Activated CD4-positive, alpha-beta T cell treated with anti-CD3 and anti-CD28 coated beads for 24 hours (primary cell): ENCODE data around the gene MUC5B.
"Not testable (repeated sequence)": the region's sequence is repeated elsewhere in the genome, so short reads cannot be mapped to it uniquely, and the experiment has no call there.

ENCODE experiments used
- DNase-seq, 2 donors: peaks; one replicate each; pipeline ENCODE4 v3.0.0-alpha.2; 2020; ENCODE audit warnings: low read depth in 2 of 2

Gene MUC5B

GRCh38 chr11:1222491-1223345 is at the start of gene MUC5B:
Gene MUC5B (plus strand): TSS chr11:1223066. CDS start chr11:1223124, 58 bp downstream.
- DNase-seq, result no peak

- DNase-seq, result not testable (repeated sequence)
Measured at GRCh38 chr11:1173396-1173795, 49.5 kb upstream of the MUC5B start.

DNA sequence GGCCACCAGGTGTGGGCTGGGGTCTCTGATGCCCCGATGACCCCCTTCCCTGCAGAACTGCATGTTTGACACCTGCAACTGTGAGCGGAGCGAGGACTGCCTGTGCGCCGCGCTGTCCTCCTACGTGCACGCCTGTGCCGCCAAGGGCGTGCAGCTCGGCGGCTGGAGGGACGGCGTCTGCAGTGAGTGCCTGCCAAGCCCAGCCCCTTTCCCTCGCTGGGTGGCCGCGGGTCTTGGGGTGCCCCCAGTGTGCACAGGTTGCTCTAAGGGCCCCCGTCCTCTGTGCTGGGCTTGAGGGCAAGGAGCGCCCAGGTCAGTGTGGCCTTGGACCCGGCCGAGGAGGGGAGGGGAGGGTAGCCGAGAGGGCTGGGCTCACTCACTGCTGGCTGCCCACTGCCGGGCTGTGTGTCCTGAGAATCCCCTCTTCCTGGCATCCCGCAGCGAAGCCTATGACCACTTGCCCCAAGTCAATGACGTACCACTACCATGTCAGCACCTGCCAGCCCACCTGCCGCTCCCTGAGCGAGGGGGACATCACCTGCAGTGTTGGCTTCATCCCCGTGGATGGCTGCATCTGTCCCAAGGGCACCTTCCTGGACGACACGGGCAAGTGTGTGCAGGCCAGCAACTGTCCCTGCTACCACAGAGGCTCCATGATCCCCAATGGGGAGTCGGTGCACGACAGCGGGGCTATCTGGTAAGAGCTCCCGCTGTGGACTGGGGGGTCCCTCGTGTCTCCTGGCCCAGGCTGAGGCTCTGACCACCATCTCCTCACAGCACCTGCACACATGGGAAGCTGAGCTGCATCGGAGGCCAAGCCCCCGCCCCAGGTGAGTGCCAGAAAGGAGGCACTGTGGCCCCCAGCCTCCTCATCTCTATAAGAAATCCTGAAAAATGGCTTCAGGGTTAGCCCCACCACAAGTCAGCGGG is 48.2 kb upstream of the MUC5B start:
- no peak for DNase-seq

DNA sequence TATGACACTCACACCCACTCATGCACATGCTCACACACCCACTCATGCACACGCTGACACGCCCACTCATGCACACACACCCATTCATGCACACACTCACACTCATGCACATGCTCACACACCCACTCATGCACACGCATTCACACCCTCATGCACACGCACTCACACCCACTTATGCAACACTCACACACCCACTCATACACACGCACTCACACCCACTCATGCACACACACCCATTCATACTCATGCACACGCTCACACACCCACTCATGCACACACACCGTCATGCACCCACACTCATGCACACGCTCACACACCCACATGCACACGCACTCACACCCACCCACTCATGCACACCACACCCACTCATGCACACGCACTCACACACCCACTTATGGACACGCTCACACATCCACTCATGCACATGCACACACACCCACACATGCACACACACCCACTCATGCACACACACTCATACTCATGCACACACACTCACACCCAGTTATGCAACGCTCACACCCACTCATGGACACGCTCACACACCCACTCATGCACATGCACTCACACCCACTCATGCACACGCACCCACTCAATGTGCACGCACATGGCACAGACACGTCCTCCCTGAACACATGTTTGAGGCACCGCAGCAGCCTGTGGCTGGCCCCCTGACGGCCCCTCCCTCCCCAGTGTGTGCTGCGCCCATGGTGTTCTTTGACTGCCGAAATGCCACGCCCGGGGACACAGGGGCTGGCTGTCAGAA is 47.2 kb upstream of the MUC5B start:
- DNase-seq, result no peak

DNA sequence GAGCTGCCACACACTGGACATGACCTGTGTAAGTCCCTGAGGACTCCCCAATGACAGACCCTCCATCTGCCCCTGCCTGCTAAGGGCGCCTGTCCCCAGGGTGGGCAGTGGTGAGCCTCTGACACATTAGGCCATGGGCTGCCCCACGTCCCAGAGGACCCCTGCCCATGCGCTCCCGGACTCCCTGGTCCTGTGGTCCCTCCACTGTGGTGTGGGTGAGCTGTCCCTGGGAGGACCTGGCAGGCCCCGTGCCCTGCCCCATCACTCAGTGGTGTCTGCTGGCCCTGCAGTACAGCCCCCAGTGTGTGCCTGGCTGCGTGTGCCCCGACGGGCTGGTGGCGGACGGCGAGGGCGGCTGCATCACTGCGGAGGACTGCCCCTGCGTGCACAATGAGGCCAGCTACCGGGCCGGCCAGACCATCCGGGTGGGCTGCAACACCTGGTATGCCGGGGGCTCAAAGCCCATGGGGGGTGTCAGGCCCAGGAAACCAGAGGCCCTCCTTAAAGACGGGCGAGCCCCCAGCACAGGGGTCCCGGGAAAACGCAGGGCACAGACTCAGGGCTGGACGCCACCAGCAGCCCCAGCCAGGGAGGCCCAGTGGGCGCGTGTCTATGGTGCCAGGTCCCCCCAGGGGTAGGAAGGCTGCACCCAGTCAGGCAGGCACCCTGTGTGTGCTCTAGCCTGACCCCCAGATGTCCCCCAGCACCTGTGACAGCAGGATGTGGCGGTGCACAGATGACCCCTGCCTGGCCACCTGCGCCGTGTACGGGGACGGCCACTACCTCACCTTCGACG is 46.4 kb upstream of the MUC5B start:
- no peak for DNase-seq

GRCh38 chr11:1177020-1177770 is 45.7 kb upstream of the MUC5B start:
- no peak for DNase-seq

DNA sequence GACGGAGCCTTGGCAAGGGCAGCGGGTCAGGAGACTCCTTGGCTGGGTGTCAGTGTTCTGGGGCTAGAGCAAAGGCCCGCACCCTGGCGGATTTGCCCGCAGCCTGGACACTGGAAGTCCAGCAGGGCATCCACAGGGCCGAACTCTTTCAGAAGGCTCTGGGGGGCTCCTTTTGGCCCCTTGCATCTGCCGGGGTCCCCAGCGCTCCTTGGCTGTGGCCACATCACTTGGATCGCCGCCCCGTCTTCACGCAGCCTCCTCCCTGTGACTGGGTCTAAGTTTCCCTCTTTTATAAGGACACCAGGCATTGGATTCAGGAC is 45.1 kb upstream of the MUC5B start:
- no peak for DNase-seq

GRCh38 chr11:1178201-1178885 is 44.5 kb upstream of the MUC5B start:
- no peak for DNase-seq

- no peak for DNase-seq
Measured at GRCh38 chr11:1178906-1179305, 44.0 kb upstream of the MUC5B start.

- DNase-seq, result no peak
Measured at GRCh38 chr11:1179641-1180040, 43.2 kb upstream of the MUC5B start.

GRCh38 chr11:1180171-1180570 is 42.7 kb upstream of the MUC5B start:
- no peak for DNase-seq

DNA sequence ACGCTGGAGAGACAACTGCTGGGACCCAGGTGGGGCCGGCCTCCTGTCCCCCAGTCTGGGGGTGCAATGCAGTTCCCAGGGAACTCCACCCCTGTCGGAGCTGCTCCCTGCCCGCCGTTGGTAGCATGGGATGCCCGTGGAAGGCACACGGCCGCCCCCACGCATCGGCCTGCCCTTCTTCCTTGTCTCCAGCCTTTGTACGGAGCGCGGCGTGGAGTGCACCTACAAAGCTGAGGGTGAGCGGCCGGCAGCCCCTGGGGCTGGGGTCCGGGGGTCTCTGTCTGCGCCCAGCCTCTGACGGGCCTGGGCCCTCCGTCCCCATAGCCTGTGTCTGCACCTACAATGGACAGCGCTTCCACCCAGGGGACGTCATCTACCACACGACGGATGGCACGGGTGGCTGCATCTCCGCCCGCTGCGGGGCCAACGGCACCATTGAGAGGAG is 41.9 kb upstream of the MUC5B start:
- DNase-seq, result no peak

DNA sequence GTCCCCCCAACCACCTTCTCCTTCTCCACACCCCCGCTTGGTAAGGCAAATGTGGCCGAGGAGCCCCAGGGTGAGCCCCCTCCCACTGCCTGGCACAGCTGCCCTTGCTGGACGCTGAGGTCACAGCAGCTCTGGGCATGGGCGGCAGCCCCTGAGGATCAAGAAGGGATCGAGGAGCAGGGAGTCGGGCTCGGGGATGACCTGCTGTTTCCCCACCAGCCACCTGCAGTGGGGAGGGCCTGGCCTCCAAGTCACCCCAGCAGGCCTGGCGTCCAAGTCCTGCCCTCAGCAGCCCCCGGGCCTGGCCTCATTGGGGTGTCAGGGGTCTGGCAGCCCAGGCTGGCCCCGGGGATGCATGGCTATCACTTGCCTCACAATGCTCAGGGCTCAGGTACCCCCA is 41.4 kb upstream of the MUC5B start:
- no peak for DNase-seq

GRCh38 chr11:1181853-1182535 is 40.9 kb upstream of the MUC5B start:
- no peak for DNase-seq

GRCh38 chr11:1184139-1184538 is 38.7 kb upstream of the MUC5B start:
- not testable (repeated sequence) for DNase-seq

GRCh38 chr11:1188451-1189130 is 34.3 kb upstream of the MUC5B start:
- not testable (repeated sequence) for DNase-seq

- not testable (repeated sequence) for DNase-seq
Measured at GRCh38 chr11:1189816-1190215, 33.0 kb upstream of the MUC5B start.

DNA sequence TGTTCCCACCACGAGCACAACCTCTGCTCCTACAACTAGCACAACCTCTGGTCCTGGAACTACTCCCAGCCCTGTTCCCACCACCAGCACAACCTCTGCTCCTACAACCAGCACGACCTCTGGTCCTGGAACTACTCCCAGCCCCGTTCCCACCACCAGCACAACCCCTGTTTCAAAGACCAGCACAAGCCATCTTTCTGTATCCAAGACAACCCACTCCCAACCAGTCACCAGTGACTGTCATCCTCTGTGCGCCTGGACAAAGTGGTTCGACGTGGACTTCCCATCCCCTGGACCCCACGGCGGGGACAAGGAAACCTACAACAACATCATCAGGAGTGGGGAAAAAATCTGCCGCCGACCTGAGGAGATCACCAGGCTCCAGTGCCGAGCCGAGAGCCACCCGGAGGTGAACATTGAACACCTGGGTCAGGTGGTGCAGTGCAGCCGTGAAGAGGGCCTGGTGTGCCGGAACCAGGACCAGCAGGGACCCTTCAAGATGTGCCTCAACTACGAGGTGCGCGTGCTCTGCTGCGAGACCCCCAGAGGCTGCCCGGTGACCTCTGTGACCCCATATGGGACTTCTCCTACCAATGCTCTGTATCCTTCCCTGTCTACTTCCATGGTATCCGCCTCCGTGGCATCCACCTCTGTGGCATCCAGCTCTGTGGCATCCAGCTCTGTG is 30.9 kb upstream of the MUC5B start:
- not testable (repeated sequence) for DNase-seq
